GM19351 (cell line): ENCODE results near the gene MDM1.

Experiments used
- ATAC-seq: cut with Tn5 transposase; IDR thresholded peaks from one replicate; pipeline ENCODE4 v1.9.1; 2021; ENCODE audit warnings: mild to moderate bottlenecking, moderate library complexity; ENCODE audit not compliant: unreplicated experiment

MDM1 gene

GRCh38 chr12:68245180-68246021 lies 86.8 kb downstream of the MDM1 start:
- no peak for ATAC-seq
